WTC11 (cell line): ENCODE results near the gene PRSS48. TPM values are rescaled to one million over a fixed set of nuclear protein-coding genes. Genes with fewer than 3 reads are reported as not detected.

Experiments
- ATAC-seq: fragments of 200-7000 bp; cut with Tn5 transposase; 2 replicates; pipeline ENCODE4 v1.10.0; 2021; ENCODE audit warnings: mild to moderate bottlenecking, moderate library complexity
- CTCF ChIA-PET: fragments of 300-600 bp; sonication (Branson Sonifier 250); formaldehyde crosslinking; loops from one replicate; lab custom pipeline; 2021; ENCODE audit warnings: antibody characterized with exemption; lab: Charles Lee
- POLR2A ChIA-PET: fragments of 350-600 bp; sonication (Branson Sonifier 250); formaldehyde crosslinking; loops from one replicate; lab custom pipeline; 2021; ENCODE audit warnings: antibody characterized with exemption; lab: Charles Lee
- DNase-seq: peaks from one replicate; pipeline ENCODE4 v3.0.0; 2021; ENCODE audit warnings: low spot score
- H3K27ac Mint-ChIP-seq: 2 replicates; pipeline ENCODE4 v1.8.0; 2021; ENCODE audit warnings: mixed read lengths
- H3K27me3 Mint-ChIP-seq: 2 replicates; pipeline ENCODE4 v1.8.0; 2021; ENCODE audit warnings: low read depth, mild to moderate bottlenecking, moderate library complexity, mixed read lengths
- H3K36me3 Mint-ChIP-seq: 2 replicates; pipeline ENCODE4 v1.8.0; 2021; ENCODE audit warnings: mixed read lengths
- H3K4me1 Mint-ChIP-seq: 2 replicates; pipeline ENCODE4 v1.8.0; 2022; ENCODE audit warnings: mixed read lengths
- H3K4me3 Mint-ChIP-seq: 2 replicates; pipeline ENCODE4 v1.8.0; 2021; ENCODE audit warnings: mild to moderate bottlenecking, moderate library complexity, mixed read lengths
- H3K9me3 Mint-ChIP-seq: 2 replicates; pipeline ENCODE4 v1.8.0; 2021; ENCODE audit warnings: mixed read lengths
- AR ChIP-seq: fragments of 250-450 bp; sonication (Bioruptor Pico); IDR thresholded peaks from 2 replicates; pipeline ENCODE4 v1.9.0; 2021; ENCODE audit warnings: mild to moderate bottlenecking
- ATF2 ChIP-seq: sonication (generic); formaldehyde crosslinking; IDR thresholded peaks from 2 replicates; pipeline ENCODE4 v1.8.1; 2022; ENCODE audit warnings: low read depth, missing genetic modification reagents, borderline replicate concordance
- ATF3 ChIP-seq: sonication (generic); formaldehyde crosslinking; conservative IDR thresholded peaks from 2 replicates; pipeline ENCODE4 v1.8.1; 2022; ENCODE audit warnings: mild to moderate bottlenecking, missing genetic modification reagents
- CBFB ChIP-seq: sonication (generic); formaldehyde crosslinking; IDR thresholded peaks from 2 replicates; pipeline ENCODE4 v1.8.1; 2022; ENCODE audit warnings: mild to moderate bottlenecking, low read depth, missing genetic modification reagents
- ETV6 ChIP-seq: sonication (generic); formaldehyde crosslinking; IDR thresholded peaks from 2 replicates; pipeline ENCODE4 v1.8.1; 2022; ENCODE audit warnings: mild to moderate bottlenecking, missing genetic modification reagents
- FOXP4 ChIP-seq: sonication (generic); formaldehyde crosslinking; IDR thresholded peaks from 2 replicates; pipeline ENCODE4 v1.8.0; 2022; ENCODE audit warnings: mild to moderate bottlenecking, missing genetic modification reagents
- IRF2 ChIP-seq: sonication (generic); formaldehyde crosslinking; IDR thresholded peaks from 2 replicates; pipeline ENCODE4 v1.8.0; 2022; ENCODE audit warnings: low read depth, missing genetic modification reagents, borderline replicate concordance
- JUN ChIP-seq: sonication (generic); formaldehyde crosslinking; IDR thresholded peaks from 2 replicates; pipeline ENCODE4 v1.8.0; 2023; ENCODE audit warnings: mild to moderate bottlenecking, missing genetic modification reagents
- MAX ChIP-seq: sonication (generic); formaldehyde crosslinking; IDR thresholded peaks from 2 replicates; pipeline ENCODE4 v1.8.0; 2022; ENCODE audit warnings: mild to moderate bottlenecking, missing genetic modification reagents
- MLX ChIP-seq: sonication (generic); formaldehyde crosslinking; IDR thresholded peaks from 2 replicates; pipeline ENCODE4 v1.8.1; 2023; ENCODE audit warnings: mild to moderate bottlenecking, missing genetic modification reagents, moderate library complexity
- OVOL2 ChIP-seq: fragments of 250-450 bp; sonication (Bioruptor Pico); IDR thresholded peaks from 2 replicates; pipeline ENCODE4 v1.9.0; 2021; ENCODE audit warnings: mild to moderate bottlenecking, borderline replicate concordance
- STAT6 ChIP-seq: sonication (generic); formaldehyde crosslinking; conservative IDR thresholded peaks from 2 replicates; pipeline ENCODE4 v1.8.1; 2023; ENCODE audit warnings: mild to moderate bottlenecking, low read depth, missing genetic modification reagents, moderate library complexity
- TEAD4 ChIP-seq: sonication (generic); formaldehyde crosslinking; IDR thresholded peaks from 2 replicates; pipeline ENCODE4 v1.8.0; 2022; ENCODE audit warnings: mild to moderate bottlenecking, missing genetic modification reagents
- TP53 ChIP-seq: sonication (generic); formaldehyde crosslinking; IDR thresholded peaks from 2 replicates; pipeline ENCODE4 v1.8.1; 2023; ENCODE audit warnings: mild to moderate bottlenecking, missing genetic modification reagents
- USF2 ChIP-seq: sonication (generic); formaldehyde crosslinking; IDR thresholded peaks from 2 replicates; pipeline ENCODE4 v1.8.1; 2023; ENCODE audit warnings: mild to moderate bottlenecking, missing genetic modification reagents, moderate library complexity
- ZBTB43 ChIP-seq: sonication (generic); formaldehyde crosslinking; IDR thresholded peaks from 2 replicates; pipeline ENCODE4 v1.8.1; 2023; ENCODE audit warnings: mild to moderate bottlenecking, missing genetic modification reagents
- ZNF121 ChIP-seq: sonication (generic); formaldehyde crosslinking; IDR thresholded peaks from 2 replicates; pipeline ENCODE4 v1.8.0; 2023; ENCODE audit warnings: missing genetic modification reagents
- ZNF138 ChIP-seq: sonication (generic); formaldehyde crosslinking; conservative IDR thresholded peaks from 2 replicates; pipeline ENCODE4 v1.8.1; 2022; ENCODE audit warnings: mild to moderate bottlenecking, moderate library complexity, missing genetic modification reagents
- total RNA-seq: library from RNA; stranded (reverse); gene quantifications from 3 replicates; pipeline ENCODE4 v1.2.3, GENCODE V29; 2021

The PRSS48 gene
- total RNA-seq, 1 experiment from 2014 or later: not detected

- TF ChIP-seq CBFB (CRISPR knock-in tag): no peak
- no peak for TF ChIP-seq IRF2
Observed at GRCh38 chr4:151296227-151296626, 19.3 kb downstream of the PRSS48 start (continued).

- H3K4me3 Mint-ChIP-seq: no peak overlapping the region
- DNase-seq (no peak), ATAC-seq (no peak)
- POLR2A ChIA-PET: no interaction called here
- no peaks in the 10 kb centered on the region for H3K27me3 Mint-ChIP-seq
- no peak overlapping the region; the same call in 1 of the 2 replicates for H3K27ac Mint-ChIP-seq
- TF ChIP-seq ETV6 (CRISPR knock-in tag): no peak
- no peak for TF ChIP-seq OVOL2 (CRISPR knock-in tag)
- TF ChIP-seq ATF3 (CRISPR knock-in tag): no peak
- no peak for TF ChIP-seq USF2 (CRISPR knock-in tag)
- TF ChIP-seq TP53 (CRISPR knock-in tag): no peak
- TF ChIP-seq MAX: no peak
- no peak for TF ChIP-seq AR (CRISPR knock-in tag)
- TF ChIP-seq ATF2 (CRISPR knock-in tag): no peak
- no peak for TF ChIP-seq ZNF121
- no peak for TF ChIP-seq MLX (CRISPR knock-in tag)
- TF ChIP-seq ZNF138 (CRISPR knock-in tag): no peak
- TF ChIP-seq TEAD4: no peak
- TF ChIP-seq FOXP4 (CRISPR knock-in tag): no peak
- peaks cover 9% of the 10 kb centered on the region for H3K36me3 Mint-ChIP-seq
- H3K4me1 Mint-ChIP-seq: peaks cover 28% of the 10 kb centered on the region
- H3K9me3 Mint-ChIP-seq: 0 out of 2 replicates have a peak, but pooled peaks cover 3% of the 10 kb centered on the region
- CTCF ChIA-PET: interaction anchor here (2.5 kb wide), 1 partner anchor 21 kb away, joined by 9 read pairs; the partner anchor contains the start of gene PRSS48
Observed at GRCh38 chr4:151297170-151297569, 20.2 kb downstream of the PRSS48 start.

GRCh38 chr4:151302432-151302831 lies 25.5 kb downstream of the PRSS48 start:
- no peak for DNase-seq
- H3K4me1 Mint-ChIP-seq: peaks cover 42% of the 10 kb centered on the region
- H3K36me3 Mint-ChIP-seq: peaks cover 9% of the 10 kb centered on the region
- H3K9me3 Mint-ChIP-seq: 0 out of 2 replicates have a peak, but pooled peaks cover 3% of the 10 kb centered on the region
- H3K4me3 Mint-ChIP-seq: no peak overlapping the region
- peak overlapping the region; percentile 46; the same call in 1 of the 2 replicates for H3K27ac Mint-ChIP-seq
- POLR2A ChIA-PET: no interaction called here
- no peaks in the 10 kb centered on the region for H3K27me3 Mint-ChIP-seq
- ATAC-seq: no peak
- CTCF ChIA-PET: interaction anchor here (2.9 kb wide), 1 partner anchor 26 kb away, joined by 13 read pairs; the partner anchor contains the start of gene PRSS48
- TF ChIP-seq MAX (no peak), STAT6 (CRISPR knock-in tag) (no peak), JUN (CRISPR knock-in tag) (no peak), ZBTB43 (CRISPR knock-in tag) (no peak), ZNF121 (no peak), ATF2 (CRISPR knock-in tag) (no peak)
